NCI-H460 (cell line): ENCODE data around the gene CTNS. TPM values are rescaled to one million over a fixed set of nuclear protein-coding genes. Genes with fewer than 3 reads are reported as not detected.
A peak's percentile ranks its signal among the peaks of the same experiment; 100 is the strongest.

Source experiments
- DNase-seq: peaks from one replicate; pipeline ENCODE4 v3.0.0-alpha.2; 2016; ENCODE audit warnings: low read depth; ENCODE audit errors: extremely low read depth
- total RNA-seq: library from RNA; depleted of rRNA; stranded (reverse); fragments of >200 nt; shearing (Covaris generic); gene quantifications from 2 replicates; pipeline ENCODE4 v1.2.3, GENCODE V29; 2014

The CTNS gene
- total RNA-seq, 1 experiment from 2014 or later = 16.1 TPM

DNA sequence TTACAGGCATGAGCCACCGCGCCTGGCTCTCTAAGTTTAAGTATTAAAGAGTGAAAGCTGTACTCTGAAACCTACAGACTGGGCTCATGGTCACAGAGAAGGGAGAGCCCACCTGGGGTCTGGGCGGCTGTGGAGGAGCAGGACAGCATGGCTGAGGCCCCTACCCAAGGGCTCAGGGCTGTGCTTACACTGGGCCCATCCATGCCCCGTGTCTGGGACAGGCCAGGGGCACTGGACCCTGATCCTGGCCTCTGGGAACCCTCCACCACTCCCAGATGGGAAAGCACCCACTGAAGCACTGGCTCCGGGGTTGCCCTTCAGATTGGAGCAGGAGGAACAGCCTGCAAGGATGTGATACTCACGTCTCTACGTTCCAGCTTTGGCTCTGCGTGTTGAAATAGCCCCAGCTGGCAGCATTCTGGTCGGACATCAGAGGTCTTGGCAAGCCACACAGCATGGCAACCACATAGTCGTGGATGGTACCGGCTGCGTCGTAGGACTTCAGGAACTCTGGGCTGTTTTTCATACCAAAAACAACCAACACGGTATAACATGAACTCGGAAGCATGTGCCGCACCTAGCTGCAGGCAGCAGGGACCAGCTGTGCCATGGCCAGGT lies 13.5 kb upstream of the CTNS start:
- no peak for DNase-seq

DNA sequence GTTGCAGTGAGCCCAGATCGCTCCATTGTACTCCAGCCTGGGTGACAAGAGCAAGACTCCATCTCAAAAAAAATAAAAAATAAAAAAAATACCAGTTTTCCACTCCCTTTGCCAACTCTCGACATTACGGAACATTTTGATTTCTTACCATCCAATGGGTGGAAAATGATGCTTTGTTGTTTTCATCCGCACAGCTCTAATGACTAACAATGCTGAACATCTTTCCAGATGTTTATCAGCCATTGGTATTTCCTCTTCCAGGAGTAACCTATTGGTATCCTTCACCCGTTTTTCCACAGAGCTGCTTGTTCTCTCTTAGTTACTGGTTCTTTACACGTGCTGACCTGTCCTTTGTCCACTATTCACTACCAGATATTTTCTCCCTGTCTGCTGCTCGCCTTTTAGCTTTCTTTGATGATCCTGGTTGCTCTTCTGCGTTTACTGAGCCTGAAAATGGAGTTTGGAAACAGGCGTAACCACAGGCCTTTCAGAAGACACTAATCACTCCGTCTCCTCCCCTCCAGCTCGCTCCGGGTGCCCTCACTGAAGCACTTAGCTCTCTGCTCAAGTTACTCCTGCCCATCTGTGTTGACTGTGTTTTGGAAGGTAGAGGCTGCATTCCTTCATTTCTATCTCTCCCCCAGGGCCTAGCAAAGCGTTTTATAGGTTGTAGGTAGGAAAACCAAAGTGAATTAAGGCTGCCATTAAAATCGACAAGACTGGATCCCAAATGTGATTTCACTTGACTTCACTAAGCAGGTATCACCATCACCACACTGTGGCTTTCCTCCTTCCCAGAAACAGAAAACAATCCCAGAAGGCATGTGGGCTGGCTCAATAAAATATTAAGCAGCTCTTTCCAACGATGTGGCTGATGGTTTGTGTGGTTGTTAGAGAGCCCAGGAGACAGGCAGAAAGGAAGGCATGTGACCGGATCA lies 9.5 kb upstream of the CTNS start:
- no peak for DNase-seq

DNA sequence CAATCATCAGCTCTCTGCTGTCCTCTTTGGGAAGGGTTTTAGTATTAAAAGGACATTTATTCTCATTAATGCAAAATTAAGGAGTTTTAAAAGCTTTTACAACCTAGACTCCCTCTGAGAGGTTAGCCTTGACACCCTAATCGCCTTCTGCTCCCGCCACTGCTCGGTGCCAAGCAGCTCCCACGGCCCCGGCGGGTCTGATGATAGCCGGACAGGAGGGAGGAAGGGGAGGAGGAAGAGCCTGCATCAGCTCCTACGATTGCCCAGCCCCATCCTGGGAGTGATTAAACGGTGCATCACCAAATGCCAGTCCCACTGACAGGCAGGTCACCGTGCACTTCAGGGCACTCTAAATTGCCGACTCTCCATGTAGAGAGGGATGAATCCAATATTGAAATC lies 8.8 kb upstream of the CTNS start:
- no peak for DNase-seq

DNA sequence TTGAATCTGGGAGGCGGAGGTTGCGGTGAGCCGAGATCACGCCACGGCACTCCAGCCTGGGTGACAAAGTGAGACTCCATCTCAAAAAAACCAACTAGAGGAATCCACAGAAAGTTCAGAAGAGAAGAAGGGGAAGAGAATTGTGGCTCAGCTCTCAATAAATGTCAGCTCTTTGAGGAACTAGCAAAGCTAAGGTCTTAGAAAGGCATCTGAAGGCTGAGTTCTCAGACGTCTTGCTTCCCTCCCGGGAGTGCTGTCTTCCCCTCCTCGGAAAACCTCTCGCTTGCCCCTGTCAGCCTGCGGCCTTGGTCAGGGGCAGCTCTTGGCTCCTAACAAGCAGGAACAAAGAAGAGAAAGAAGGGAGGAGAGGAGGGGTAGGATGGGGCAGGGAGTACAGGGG lies 5.8 kb upstream of the CTNS start:
- DNase-seq = no peak

DNA sequence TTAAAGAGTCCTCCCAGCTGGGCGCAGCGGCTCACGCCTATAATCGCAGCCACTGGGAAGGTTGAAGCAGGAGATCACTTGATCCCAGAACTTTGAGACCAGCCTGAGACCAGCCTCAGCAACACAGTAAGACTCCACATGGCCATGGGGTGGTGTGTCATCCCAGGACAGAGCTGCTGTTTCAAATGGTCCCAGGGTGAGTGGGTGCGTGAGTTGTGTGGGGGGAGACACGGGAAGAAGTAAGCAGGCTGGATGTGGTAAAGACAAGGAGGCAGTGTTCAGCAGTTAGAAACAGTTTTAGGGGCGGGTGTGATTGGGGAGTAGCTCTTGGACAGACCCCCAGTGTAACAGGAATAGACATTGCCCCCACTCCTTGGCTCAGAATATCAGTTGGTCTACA lies 4.3 kb upstream of the CTNS start:
- DNase-seq = no peak

DNA sequence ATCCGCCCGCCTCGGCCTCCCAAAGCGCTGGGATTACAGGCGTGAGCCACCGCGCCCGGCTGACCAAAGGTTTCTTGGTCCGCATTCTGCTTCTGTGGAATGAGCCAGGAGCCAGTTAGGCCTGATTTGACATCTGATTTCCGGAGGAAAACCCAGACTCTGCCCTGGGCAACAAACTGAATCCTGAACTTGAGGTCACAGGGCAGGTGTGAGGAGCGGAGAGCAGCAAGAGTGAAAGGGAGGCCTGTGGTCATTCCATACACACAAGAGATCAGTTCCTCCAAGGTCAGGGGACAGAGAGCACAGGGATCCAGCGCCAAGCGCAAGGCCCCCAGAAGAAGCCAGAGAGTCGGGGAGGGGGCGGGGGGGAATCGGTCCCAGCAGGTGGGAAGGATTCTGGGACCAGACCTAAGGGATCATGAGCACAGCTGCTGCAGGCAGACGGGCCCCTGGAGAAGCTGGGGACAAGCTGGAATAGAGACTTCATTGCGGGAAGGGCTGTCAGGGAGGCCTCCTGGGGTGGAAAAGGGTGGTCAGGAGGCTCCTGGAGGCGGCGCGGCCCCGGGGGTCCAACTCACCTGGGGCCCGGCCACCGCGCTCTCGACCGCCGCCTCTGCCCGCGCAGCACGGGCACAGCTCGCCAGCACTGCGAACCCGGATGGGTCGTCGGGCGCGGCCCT lies 946 bp upstream of the CTNS start:
- DNase-seq = no peak

DNA sequence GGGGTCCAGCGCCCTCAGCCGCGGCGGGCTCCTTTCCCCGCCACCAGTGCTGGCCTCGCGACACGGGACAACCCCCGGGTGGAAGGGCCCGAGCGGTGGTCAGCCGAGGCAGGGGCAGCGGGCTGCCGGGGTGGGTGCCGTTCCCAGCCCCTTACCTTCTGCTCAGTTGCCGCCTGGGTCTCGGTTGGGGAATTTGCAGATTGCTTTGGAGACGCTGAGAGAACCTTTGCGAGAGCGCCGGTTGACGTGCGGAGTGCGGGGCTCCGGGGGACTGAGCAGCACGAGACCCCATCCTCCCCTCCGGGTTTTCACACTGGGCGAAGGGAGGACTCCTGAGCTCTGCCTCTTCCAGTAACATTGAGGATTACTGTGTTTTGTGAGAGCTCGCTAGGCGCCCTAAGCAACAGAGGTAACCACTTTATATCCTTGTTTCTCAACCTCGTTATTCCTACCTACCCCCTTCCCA lies 381 bp downstream of the CTNS start:
- DNase-seq = no peak

DNA sequence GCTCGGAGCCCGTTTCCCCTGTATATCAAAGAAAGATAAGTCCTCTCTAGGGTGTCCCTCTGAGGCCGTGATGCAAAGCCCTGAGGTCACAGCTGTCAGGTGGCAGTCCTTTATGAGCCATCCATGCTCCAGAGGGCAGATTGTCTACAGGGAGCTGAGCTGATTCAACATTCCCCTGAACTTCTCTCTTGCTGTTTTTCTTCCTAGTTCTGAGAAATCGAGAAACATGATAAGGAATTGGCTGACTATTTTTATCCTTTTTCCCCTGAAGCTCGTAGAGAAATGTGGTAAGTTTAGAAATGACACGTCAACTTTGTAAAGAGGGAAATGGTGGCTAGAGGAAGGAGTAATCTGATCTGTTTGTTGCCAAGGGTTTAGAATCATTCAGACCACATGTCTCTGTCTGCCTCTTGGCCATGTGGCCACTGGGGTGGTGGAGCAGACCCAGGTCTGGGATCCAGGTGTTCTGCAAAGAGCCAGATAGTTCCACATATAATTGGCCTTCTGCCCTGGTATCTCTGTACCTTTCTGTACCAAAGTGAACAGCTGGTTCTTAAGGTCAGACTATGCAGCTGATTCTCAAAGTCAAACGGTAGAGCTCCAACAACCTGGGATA lies 3.5 kb downstream of the CTNS start:
- no peak for DNase-seq

DNA sequence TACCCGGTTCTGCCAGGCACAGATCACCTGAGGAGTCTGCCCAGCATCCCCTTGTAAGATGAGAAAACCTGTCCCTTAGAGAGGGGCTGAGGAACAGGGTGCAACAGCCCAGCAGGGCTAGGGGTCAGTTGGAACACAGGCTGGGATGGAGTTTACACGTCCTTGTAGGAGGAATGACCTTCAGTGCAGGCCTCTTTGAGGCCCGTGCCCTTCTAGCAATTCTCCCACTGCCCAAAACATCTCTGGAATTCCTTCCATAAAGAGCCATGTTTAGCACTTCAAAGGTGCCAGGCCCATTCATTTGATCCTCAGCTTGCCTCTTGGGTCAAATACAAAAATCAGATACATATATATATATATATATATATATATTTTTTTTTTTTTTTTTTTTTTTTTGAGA lies 4.5 kb downstream of the CTNS start:
- no peak for DNase-seq

DNA sequence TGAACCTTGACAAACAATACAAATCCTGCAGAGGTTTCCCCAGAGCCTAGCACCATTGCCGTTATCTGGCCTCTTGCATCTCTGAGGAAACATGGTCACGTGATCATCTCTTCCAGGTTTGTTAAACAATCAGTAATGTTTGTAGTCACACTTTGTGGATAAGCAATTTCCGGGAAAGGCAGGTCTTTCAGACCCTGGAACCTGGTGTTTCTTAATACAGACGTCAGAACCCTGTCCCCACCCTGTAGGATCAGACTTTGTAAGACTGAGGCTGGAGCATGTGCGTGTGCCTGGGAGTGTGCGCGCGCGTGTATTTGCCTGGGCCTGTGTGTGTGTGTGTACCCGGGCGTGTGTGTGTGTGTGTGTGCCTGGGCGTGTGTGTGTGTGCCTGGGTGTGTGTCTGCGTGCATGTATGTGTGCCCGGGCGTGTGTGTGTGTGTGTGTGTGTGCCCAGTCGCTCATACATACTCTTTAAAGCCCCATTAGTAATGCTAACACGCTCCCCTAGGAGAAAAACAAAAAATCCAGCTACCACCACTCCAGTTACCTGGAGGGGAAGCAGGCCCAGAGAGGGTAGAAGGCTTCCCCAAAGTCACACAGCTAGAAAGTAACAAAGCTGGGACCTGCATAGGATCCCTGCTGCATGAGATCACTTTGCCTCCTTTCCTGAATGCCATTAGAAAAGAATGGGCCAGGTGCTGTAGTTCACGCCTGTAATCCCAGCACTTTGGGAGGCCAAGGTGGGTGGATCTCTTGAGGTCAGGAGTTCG lies 5.3 kb downstream of the CTNS start:
- no peak for DNase-seq

DNA sequence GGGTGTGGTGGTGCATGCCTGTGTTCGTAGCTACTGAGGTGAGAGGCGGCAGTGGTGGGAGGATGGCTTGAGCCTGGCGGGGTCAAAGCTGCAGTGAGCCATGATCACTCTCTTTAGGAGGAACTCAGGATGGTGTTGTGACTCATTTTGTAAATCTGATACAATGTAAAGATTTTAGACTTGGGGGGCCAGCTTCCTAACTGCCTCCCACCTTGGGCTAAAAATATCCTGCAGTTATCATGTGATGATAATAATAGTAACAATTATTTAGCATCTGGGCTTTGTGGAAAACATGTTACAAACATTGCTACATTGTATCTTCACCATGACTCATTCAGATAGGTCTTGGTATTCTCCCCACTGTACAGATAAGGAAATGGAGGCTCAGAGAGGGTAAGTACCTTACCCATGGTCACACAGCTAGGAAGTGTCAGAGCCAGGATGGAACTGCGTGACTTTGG lies 7.4 kb downstream of the CTNS start:
- DNase-seq = no peak

DNA sequence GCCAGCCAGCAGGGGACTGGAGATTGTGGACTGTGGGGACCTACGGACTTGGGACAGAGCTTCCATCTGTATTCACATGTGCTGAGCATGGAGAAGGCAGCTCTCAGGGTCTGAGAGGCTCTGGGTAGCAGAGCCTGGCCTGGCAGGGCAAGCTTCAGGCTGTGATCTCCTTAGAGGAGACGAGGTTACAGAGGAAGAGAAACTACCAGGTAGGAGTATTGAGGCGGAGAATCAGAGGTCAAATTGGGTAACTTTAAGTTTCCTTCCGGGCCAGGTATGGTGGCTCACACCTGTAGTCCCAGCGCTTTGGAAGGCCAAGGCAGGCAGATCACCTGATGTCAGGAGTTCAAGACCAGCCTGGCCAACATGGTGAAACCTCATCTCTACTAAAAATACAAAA lies 8.8 kb downstream of the CTNS start:
- no peak for DNase-seq

DNA sequence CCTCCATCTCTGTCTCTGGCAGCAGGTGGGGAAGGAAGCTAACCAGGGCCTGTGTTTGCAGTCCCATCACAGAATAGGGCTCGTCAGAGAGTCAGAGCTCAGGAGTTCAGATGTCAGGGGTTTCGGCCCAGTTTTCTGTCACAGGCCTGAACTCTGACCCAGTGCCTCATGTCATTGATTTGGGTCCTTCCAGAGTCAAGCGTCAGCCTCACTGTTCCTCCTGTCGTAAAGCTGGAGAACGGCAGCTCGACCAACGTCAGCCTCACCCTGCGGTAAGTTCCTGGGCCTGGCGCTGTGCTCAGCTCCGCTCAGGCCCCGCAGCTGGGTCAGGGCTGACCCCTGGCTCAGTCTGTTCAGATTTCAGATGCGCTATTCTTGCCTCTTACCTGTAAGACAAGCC lies 10.7 kb downstream of the CTNS start:
- DNase-seq = no peak

DNA sequence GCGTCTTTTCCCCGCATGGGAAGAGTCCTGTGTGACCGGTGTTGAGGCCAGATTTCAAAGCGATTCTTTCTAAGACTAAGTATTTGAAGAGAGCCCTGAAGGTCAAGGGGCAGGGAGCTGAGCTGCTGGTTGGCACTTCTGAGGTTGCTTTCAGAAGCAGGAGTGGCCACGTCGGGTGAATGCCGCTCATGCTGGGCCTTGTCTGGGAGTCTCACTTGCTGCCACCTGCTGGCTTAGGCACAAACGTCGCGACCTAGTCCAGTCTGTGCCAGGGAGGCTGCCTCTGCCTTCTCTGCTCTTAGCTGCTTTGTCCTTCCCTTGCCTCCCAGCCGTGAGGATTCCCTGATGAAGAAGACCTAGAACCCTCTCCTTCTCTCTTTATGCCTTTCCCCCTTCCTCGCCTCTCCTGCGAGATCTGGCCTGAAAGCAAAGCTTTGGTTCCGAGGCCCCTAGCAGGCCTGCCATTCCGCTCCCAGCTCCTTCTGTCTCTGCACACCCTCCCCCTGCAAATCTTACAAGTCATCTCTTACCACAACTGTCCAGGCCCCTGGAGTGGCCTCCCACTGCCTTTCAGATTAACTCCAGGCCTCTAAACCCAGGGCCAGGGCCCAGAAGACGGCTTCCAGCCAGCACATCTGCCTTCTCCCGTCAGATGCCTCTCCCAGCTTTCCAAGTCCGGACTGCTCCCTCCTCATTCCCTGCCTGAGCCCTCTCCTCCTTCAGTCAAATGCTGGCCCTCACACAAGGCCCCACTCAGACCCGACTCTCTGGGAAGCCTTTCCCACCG lies 11.4 kb downstream of the CTNS start:
- DNase-seq = peak; percentile 64

DNA sequence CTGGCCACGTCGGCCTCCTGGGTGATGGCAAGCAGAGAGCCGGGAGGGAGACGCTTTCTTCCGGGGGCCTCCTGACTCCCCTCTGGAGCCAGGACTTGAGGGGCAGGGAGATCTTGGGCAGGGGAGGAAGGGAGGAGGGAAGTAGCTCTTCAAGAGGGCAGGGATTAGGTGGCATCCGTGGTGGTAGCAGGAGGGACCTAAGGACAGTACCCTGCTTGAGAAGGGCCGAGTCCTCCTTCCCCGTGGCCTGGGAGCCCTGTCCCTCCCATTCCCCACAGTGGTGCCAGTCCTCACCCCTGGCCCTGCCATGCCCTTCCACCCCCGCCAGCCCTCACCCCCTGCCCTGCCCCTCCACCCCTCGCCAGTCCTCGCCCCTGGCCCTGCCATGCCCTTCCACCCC lies 19.2 kb downstream of the CTNS start:
- DNase-seq = no peak

DNA sequence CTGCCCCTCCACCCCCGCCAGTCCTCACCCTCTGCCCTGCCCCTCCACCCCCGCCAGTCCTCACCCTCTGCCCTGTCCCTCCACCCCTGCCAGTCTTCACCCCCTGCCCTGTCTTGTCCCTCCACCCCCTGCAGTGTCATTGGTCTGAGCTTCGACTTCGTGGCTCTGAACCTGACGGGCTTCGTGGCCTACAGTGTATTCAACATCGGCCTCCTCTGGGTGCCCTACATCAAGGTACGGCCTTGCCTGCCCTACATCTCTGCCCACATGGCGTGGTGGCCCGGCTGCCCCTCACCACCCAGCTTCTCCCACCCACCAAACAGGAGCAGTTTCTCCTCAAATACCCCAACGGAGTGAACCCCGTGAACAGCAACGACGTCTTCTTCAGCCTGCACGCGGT lies 19.8 kb downstream of the CTNS start:
- DNase-seq = no peak

DNA sequence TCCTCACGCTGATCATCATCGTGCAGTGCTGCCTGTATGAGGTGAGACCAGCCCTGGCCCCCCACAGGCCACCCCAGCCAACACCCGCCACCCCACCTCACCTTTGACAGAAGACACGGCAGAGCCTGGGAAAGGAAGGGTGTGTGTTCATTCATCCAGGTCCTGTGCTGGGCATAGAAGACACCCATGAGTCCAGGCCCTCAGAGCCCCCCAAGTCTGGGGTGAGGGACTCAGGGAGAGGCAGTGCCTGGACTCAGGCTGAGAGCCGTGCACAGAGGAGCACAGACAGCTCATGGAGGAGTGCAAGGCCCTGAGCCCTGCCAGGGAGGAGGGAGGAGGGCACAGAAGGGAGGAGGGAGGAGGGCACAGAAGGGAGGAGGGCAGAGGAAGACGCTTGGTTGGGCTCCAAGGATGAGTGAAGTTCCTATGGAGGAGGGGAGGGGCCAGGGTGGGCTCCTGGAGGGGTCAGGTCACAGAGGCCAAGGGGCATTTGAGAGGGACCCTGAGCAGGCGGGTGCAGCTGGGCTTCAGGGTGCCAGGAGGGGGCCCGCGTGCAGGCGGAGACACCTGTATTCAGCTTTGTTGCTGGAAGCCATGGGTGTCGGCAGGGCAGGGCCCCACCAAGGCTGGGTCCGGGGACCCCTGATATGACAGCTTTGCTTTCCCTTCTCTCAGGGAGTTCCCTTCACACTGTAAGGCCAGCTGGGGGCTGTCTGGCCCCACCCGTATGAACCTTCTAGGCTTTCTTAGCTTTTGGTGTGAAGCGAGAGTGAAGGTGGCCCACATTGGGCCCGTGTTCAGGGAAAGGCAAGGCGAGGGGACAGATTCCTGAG lies 20.4 kb downstream of the CTNS start:
- no peak for DNase-seq

DNA sequence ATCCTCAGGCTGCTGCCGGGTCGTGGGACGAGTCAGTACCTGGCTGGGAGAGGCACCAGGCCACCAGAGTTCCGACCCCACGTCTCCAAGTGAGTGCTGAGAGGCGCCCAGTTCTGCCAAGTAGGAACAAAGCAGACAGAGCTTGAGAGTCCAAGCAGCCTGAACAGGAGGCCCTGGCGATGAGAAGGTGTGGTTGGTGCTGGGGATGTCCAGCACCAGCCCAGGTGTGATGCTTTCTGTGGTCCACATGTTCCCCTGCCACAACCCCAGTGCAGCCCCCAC lies 21.0 kb downstream of the CTNS start:
- no peak for DNase-seq
